Brain pericyte (primary cell): ENCODE results near the gene PTCD1.
"Not testable (repeated sequence)": the region's sequence is repeated elsewhere in the genome, so short reads cannot be mapped to it uniquely, and the experiment has no call there.

Source experiments
- DNase-seq: peaks from one replicate; pipeline ENCODE4 v3.0.0-alpha.2; 2012; ENCODE audit warnings: low read depth, low spot score

PTCD1 gene

GRCh38 chr7:99451936-99452335 lies 13.3 kb upstream of the PTCD1 start:
- DNase-seq = no peak

GRCh38 chr7:99449326-99449725 lies 10.7 kb upstream of the PTCD1 start:
- no peak for DNase-seq

GRCh38 chr7:99448855-99449254 lies 10.3 kb upstream of the PTCD1 start:
- DNase-seq = no peak

- DNase-seq = no peak
These were observed 9.3 kb upstream of the PTCD1 start for GRCh38 chr7:99447943-99448342.

GRCh38 chr7:99446096-99446495 lies 7.5 kb upstream of the PTCD1 start:
- DNase-seq = no peak

- DNase-seq = no peak
These were observed 1.6 kb upstream of the PTCD1 start for GRCh38 chr7:99440195-99440594.

- DNase-seq = no peak
These were observed 539 bp downstream of the PTCD1 start for GRCh38 chr7:99437946-99438572.

- DNase-seq = no peak
These were observed 5.4 kb downstream of the PTCD1 start for GRCh38 chr7:99433158-99433557.

- not testable (repeated sequence) for DNase-seq
These were observed 6.7 kb downstream of the PTCD1 start for GRCh38 chr7:99431756-99432540.

- no peak for DNase-seq
These were observed 8.8 kb downstream of the PTCD1 start for GRCh38 chr7:99429756-99430155.

- no peak for DNase-seq
These were observed 9.5 kb downstream of the PTCD1 start for GRCh38 chr7:99428972-99429566.

GRCh38 chr7:99424932-99425730 lies 13.5 kb downstream of the PTCD1 start:
- DNase-seq = no peak

- no peak for DNase-seq
These were observed 16.0 kb downstream of the PTCD1 start for GRCh38 chr7:99422625-99423024.

GRCh38 chr7:99422186-99422585 lies 16.4 kb downstream of the PTCD1 start:
- DNase-seq = no peak

GRCh38 chr7:99420986-99421385 lies 17.6 kb downstream of the PTCD1 start:
- no peak for DNase-seq

GRCh38 chr7:99420213-99420612 lies 18.4 kb downstream of the PTCD1 start:
- no peak for DNase-seq

- no peak for DNase-seq
These were observed 19.1 kb downstream of the PTCD1 start for GRCh38 chr7:99419323-99420021.

- DNase-seq = no peak
These were observed 20.3 kb downstream of the PTCD1 start for GRCh38 chr7:99418260-99418659.

GRCh38 chr7:99415513-99416127 lies 23.0 kb downstream of the PTCD1 start:
- not testable (repeated sequence) for DNase-seq

GRCh38 chr7:99410635-99411034 lies 28.0 kb downstream of the PTCD1 start:
- no peak for DNase-seq

- no peak for DNase-seq
These were observed 28.8 kb downstream of the PTCD1 start for GRCh38 chr7:99409806-99410205.
